HCT116 (cell line): ENCODE results near the gene GFPT1.

Source experiments
- POLR2A ChIP-seq: IDR thresholded peaks from 2 replicates; pipeline ENCODE4 v1.7.0; 2011; ENCODE audit warnings: borderline replicate concordance; ENCODE audit not compliant: insufficient read depth, insufficient read length; ENCODE audit errors: extremely low read depth
- TF ChIP-seq, protein P1 (sequence below), 3 experiments: fragments of 200-600 bp in 1 of 3; sonication (generic) in 1 of 3; IDR thresholded peaks in 2 of 3; conservative IDR thresholded peaks in 1 of 3; 2 replicates each; pipeline ENCODE4 v1.5.1; 2012 to 2017; ENCODE audit warnings: low read depth in 2 of 3, low read length in 2 of 3, antibody characterized with exemption in 1 of 3, borderline replicate concordance in 1 of 3, control low read depth in 1 of 3, mild to moderate bottlenecking in 1 of 3, mixed read lengths in 1 of 3, mixed run types in 1 of 3, moderate library complexity in 1 of 3; ENCODE audit not compliant: insufficient read depth in 1 of 3

DNA sequence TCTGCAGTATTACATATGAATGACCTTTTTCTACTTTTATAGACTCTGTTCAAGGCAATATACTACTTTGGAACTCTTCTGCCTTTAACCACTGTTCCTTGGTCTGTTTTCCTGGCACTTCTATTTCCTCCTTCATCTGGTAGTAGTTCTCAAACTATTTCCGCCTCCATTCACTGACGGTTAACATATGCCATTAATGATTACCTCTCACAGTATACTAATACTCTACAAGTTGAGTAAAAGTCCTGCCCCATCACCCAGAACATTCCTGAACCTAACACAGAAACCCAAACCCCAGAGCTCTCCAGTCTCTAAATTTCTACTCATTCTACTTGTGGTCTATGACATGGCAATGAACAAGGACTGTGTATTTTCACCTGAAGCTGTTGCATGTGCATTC lies 4.5 kb downstream of the GFPT1 start:
- TF ChIP-seq, protein P1, sequence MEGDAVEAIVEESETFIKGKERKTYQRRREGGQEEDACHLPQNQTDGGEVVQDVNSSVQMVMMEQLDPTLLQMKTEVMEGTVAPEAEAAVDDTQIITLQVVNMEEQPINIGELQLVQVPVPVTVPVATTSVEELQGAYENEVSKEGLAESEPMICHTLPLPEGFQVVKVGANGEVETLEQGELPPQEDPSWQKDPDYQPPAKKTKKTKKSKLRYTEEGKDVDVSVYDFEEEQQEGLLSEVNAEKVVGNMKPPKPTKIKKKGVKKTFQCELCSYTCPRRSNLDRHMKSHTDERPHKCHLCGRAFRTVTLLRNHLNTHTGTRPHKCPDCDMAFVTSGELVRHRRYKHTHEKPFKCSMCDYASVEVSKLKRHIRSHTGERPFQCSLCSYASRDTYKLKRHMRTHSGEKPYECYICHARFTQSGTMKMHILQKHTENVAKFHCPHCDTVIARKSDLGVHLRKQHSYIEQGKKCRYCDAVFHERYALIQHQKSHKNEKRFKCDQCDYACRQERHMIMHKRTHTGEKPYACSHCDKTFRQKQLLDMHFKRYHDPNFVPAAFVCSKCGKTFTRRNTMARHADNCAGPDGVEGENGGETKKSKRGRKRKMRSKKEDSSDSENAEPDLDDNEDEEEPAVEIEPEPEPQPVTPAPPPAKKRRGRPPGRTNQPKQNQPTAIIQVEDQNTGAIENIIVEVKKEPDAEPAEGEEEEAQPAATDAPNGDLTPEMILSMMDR (IDR thresholded peaks at IDR 0.05 in 2 of 3, conservative IDR thresholded peaks at IDR 0.05 in 1 of 3; ENCODE audit: borderline replicate concordance in 1 of 3, insufficient read depth in 1 of 3, low read depth in 2 of 3, low read length in 2 of 3), result no peak
- no peak for TF ChIP-seq POLR2A
